Prostate gland (tissue), 2 donors: Measurements from ENCODE around the gene SCAP.

Experiments
- POLR2A ChIP-seq: fragments of 450-650 bp; IDR thresholded peaks from one replicate; pipeline ENCODE4 v1.6.1; 2016; ENCODE audit warnings: antibody characterized with exemption, mild to moderate bottlenecking
- POLR2AphosphoS5 ChIP-seq: sonication (generic); formaldehyde crosslinking; IDR thresholded peaks from one replicate; pipeline ENCODE4 v1.6.1; 2017; ENCODE audit warnings: antibody characterized with exemption
- TF ChIP-seq, protein P1 (sequence below), 4 experiments: fragments of 200-600 bp in 2 of 4; fragments of 450-650 bp in 2 of 4; sonication (generic) in 2 of 4; IDR thresholded peaks; 1 replicate in 3 of 4; 2 replicates in 1 of 4; pipeline ENCODE4 v1.5.1; 2016 to 2019; ENCODE audit warnings: antibody characterized with exemption in 4 of 4, mild to moderate bottlenecking in 2 of 4, moderate library complexity in 2 of 4

GRCh38 chr3:47495886-47496285 is 20.1 kb upstream of the SCAP start:
- TF ChIP-seq POLR2AphosphoS5: no peak
- TF ChIP-seq, protein P1, sequence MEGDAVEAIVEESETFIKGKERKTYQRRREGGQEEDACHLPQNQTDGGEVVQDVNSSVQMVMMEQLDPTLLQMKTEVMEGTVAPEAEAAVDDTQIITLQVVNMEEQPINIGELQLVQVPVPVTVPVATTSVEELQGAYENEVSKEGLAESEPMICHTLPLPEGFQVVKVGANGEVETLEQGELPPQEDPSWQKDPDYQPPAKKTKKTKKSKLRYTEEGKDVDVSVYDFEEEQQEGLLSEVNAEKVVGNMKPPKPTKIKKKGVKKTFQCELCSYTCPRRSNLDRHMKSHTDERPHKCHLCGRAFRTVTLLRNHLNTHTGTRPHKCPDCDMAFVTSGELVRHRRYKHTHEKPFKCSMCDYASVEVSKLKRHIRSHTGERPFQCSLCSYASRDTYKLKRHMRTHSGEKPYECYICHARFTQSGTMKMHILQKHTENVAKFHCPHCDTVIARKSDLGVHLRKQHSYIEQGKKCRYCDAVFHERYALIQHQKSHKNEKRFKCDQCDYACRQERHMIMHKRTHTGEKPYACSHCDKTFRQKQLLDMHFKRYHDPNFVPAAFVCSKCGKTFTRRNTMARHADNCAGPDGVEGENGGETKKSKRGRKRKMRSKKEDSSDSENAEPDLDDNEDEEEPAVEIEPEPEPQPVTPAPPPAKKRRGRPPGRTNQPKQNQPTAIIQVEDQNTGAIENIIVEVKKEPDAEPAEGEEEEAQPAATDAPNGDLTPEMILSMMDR (IDR thresholded peaks at IDR 0.05): no peak
- TF ChIP-seq POLR2A: no peak
